Gastrocnemius medialis (tissue), 4 donors: ENCODE measurements around the gene DPEP3. TPM values are rescaled to one million over a fixed set of nuclear protein-coding genes. Genes with fewer than 3 reads are reported as not detected.

Source experiments
- total RNA-seq, 4 donors: library from RNA; depleted of rRNA; stranded (reverse); fragments of >200 nt; gene quantifications; one replicate each; pipeline versions ENCODE4 v1.1.0 to v1.2.3, GENCODE V29; 2016

The DPEP3 gene
- total RNA-seq, 4 donors from 2014 or later: not detected

Other genes with a start within 250 kb of the DPEP3 start
- gene RANBP10, start 173.9 kb downstream of the DPEP3 start, total RNA-seq: 10 to 100 TPM; 12.6 to 46.6 (median 14.8) TPM
- 10 to 100 TPM in 1 of 4 donors, under 1 TPM in 2, not detected in 1; 0.27 to 11.0 (median 0.56) TPM for gene TSNAXIP1, start 173.6 kb downstream of the DPEP3 start, total RNA-seq
- 100 to 1,000 TPM in 2 of 4 donors, 10 to 100 TPM in 2; 61.9 to 120 (median 102) TPM for gene THAP11, start 138.2 kb downstream of the DPEP3 start, total RNA-seq
- 100 to 1,000 TPM in 3 of 4 donors, 10 to 100 TPM in 1; 60.1 to 210 (median 114) TPM for gene NUTF2, start 133.6 kb downstream of the DPEP3 start, total RNA-seq
- gene CENPT, start 132.8 kb downstream of the DPEP3 start, total RNA-seq: 10 to 100 TPM; 14.9 to 41.2 (median 20.0) TPM
- gene EDC4, start 107.4 kb downstream of the DPEP3 start, total RNA-seq: 10 to 100 TPM; 27.5 to 58.9 (median 48.5) TPM
- 1 to 10 TPM in 2 of 4 donors, under 1 TPM in 1, not detected in 1; 0.87 to 2.8 (median 1.1) TPM for gene NRN1L, start 95.6 kb downstream of the DPEP3 start, total RNA-seq
- gene PSKH1, start 87.2 kb downstream of the DPEP3 start, total RNA-seq: 10 to 100 TPM in 1 of 4 donors, 1 to 10 TPM in 3; 4.1 to 12.7 (median 6.9) TPM
- gene CTRL, start 48.6 kb downstream of the DPEP3 start, total RNA-seq: under 1 TPM in 1 of 4 donors, not detected in 3; 0.27 TPM
- gene PSMB10, start 43.6 kb downstream of the DPEP3 start, total RNA-seq: 10 to 100 TPM; 18.3 to 41.4 (median 23.9) TPM
- 10 to 100 TPM in 1 of 4 donors, 1 to 10 TPM in 3; 2.5 to 18.7 (median 3.5) TPM for gene LCAT, start 36.4 kb downstream of the DPEP3 start, total RNA-seq
- 10 to 100 TPM; 10.4 to 30.8 (median 15.8) TPM for gene SLC12A4, start 11.9 kb downstream of the DPEP3 start, total RNA-seq
- under 1 TPM in 2 of 4 donors, not detected in 2; 0.26 to 0.38 TPM for gene DPEP2, start 19.0 kb upstream of the DPEP3 start, total RNA-seq
- gene DPEP2NB, start 35.4 kb upstream of the DPEP3 start, total RNA-seq: not detected
- 10 to 100 TPM in 2 of 4 donors, 1 to 10 TPM in 2; 6.2 to 16.1 (median 10.4) TPM for gene DDX28, start 42.7 kb upstream of the DPEP3 start, total RNA-seq
- gene DUS2, start 42.8 kb upstream of the DPEP3 start, total RNA-seq: 1 to 10 TPM; 4.5 to 9.6 (median 7.1) TPM
- gene NFATC3, start 104.9 kb upstream of the DPEP3 start, total RNA-seq: 10 to 100 TPM; 47.9 to 72.7 (median 70.7) TPM